Measurements from ENCODE around the gene CACNA1C.

Gene CACNA1C

GRCh38 chr12:2052826-2053678 is at the start of gene CACNA1C:
Gene CACNA1C (plus strand): TSS chr12:2052987. CDS start chr12:2053563, 576 bp downstream.
- no peak for DNase-seq

- peak in 1 of 2 experiments; percentile 51 for DNase-seq
Measured at GRCh38 chr12:2003676-2004112, 49.1 kb upstream of the CACNA1C start.

- DNase-seq = peak; percentile 87 to 93
Measured at GRCh38 chr12:2004113-2004929, 48.5 kb upstream of the CACNA1C start, which contains the start of gene DCP1B. Gene DCP1B (minus strand): TSS chr12:2004457. CDS start chr12:2004431, 26 bp downstream.

- no peak for DNase-seq
Measured at GRCh38 chr12:2008677-2009076, 44.1 kb upstream of the CACNA1C start.

GRCh38 chr12:2009623-2010022 is 43.2 kb upstream of the CACNA1C start:
- no peak for DNase-seq

GRCh38 chr12:2011643-2012607 is 40.9 kb upstream of the CACNA1C start:
- DNase-seq = no peak

- DNase-seq = no peak
Measured at GRCh38 chr12:2013086-2013485, 39.7 kb upstream of the CACNA1C start.

- DNase-seq = no peak
Measured at GRCh38 chr12:2013527-2014223, 39.1 kb upstream of the CACNA1C start.

- DNase-seq = no peak
Measured at GRCh38 chr12:2014231-2014630, 38.6 kb upstream of the CACNA1C start.

- no peak for DNase-seq
Measured at GRCh38 chr12:2016862-2017545, 35.8 kb upstream of the CACNA1C start.

GRCh38 chr12:2017546-2018337 is 35.0 kb upstream of the CACNA1C start:
- DNase-seq = no peak

GRCh38 chr12:2018391-2018790 is 34.4 kb upstream of the CACNA1C start:
- no peak for DNase-seq

- DNase-seq = no peak
Measured at GRCh38 chr12:2019126-2019525, 33.7 kb upstream of the CACNA1C start.

- no peak for DNase-seq
Measured at GRCh38 chr12:2020511-2020910, 32.3 kb upstream of the CACNA1C start.

- DNase-seq = no peak
Measured at GRCh38 chr12:2023365-2023764, 29.4 kb upstream of the CACNA1C start.

- DNase-seq = no peak
Measured at GRCh38 chr12:2027351-2027750, 25.4 kb upstream of the CACNA1C start.

GRCh38 chr12:2029851-2030250 is 22.9 kb upstream of the CACNA1C start:
- no peak for DNase-seq

- DNase-seq = no peak
Measured at GRCh38 chr12:2032506-2032905, 20.3 kb upstream of the CACNA1C start.

GRCh38 chr12:2034633-2035430 is 18.0 kb upstream of the CACNA1C start:
- DNase-seq = peak; percentile 43 to 82
